ENCODE data around the gene GZMH. TPM values are rescaled to one million over a fixed set of nuclear protein-coding genes. Genes with fewer than 3 reads are reported as not detected.

GZMH gene
- total RNA-seq, 1 donor from 2014 or later = not detected

DNA sequence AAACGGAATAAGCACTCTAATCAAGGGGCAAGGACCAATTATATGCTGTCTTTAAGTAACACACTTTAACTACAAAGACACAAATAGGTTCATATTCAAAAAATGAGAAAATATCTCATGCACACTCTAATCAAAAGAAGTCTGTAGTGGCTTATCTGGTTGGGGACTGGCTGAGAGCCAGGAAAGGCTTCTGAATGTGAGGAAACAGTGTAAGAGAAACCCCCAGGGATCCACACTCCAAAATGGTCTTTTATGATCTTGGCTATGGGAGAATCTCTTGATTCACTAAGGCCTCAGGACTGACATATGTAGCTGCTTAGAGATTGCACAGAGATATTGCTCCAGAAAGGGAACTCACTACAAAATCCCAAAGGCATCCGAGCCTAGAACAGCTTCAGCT is 43.7 kb downstream of the GZMH start:
- no peak overlapping the region for H3K27ac Mint-ChIP-seq (ENCODE audit: unreplicated experiment)
- Histone ChIP-seq H4K20me1 (ENCODE audit: insufficient read depth, low read length) (no peaks in the 10 kb centered on the region), H3K4me1 (ENCODE audit: insufficient read depth, low read length) (no peaks in the 10 kb centered on the region), H3K36me3 (ENCODE audit: insufficient read depth, low read length) (no peaks in the 10 kb centered on the region), H3K27me3 (ENCODE audit: insufficient read depth, low read length) (no peaks in the 10 kb centered on the region), H3K9me3 (ENCODE audit: insufficient read depth, low read depth, low read length) (no peaks in the 10 kb centered on the region), H3K4me3 (ENCODE audit: insufficient read depth, low read depth, low read length) (no peak overlapping the region), H3K4me2 (ENCODE audit: low read length) (no peak overlapping the region), H2AFZ (ENCODE audit: low read depth, low read length) (no peak overlapping the region), H3K9ac (ENCODE audit: low read length) (no peak overlapping the region), H3K27ac (ENCODE audit: low read depth, low read length) (no peak overlapping the region), H3K79me2 (ENCODE audit: insufficient read depth, low read length) (no peaks in the 10 kb centered on the region)
- FAIRE-seq = no peak
- H3K4me1 Mint-ChIP-seq (ENCODE audit: low read depth, unreplicated experiment) = no peaks in the 10 kb centered on the region
- no peak overlapping the region for H3K4me3 Mint-ChIP-seq (ENCODE audit: unreplicated experiment)
- DNase-seq (ENCODE audit: low read depth) = no peak
- TF ChIP-seq, protein P1, sequence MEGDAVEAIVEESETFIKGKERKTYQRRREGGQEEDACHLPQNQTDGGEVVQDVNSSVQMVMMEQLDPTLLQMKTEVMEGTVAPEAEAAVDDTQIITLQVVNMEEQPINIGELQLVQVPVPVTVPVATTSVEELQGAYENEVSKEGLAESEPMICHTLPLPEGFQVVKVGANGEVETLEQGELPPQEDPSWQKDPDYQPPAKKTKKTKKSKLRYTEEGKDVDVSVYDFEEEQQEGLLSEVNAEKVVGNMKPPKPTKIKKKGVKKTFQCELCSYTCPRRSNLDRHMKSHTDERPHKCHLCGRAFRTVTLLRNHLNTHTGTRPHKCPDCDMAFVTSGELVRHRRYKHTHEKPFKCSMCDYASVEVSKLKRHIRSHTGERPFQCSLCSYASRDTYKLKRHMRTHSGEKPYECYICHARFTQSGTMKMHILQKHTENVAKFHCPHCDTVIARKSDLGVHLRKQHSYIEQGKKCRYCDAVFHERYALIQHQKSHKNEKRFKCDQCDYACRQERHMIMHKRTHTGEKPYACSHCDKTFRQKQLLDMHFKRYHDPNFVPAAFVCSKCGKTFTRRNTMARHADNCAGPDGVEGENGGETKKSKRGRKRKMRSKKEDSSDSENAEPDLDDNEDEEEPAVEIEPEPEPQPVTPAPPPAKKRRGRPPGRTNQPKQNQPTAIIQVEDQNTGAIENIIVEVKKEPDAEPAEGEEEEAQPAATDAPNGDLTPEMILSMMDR (IDR thresholded peaks at IDR 0.05; ENCODE audit: insufficient read depth, low read depth, low read length) = no peak
- no peak for TF ChIP-seq EZH2 (IDR thresholded peaks at IDR 0.05; ENCODE audit: insufficient read depth, low read length)
- peaks cover 3% of the 10 kb centered on the region for H3K27me3 Mint-ChIP-seq (ENCODE audit: low read depth, unreplicated experiment)
- no peaks in the 10 kb centered on the region for H3K36me3 Mint-ChIP-seq (ENCODE audit: low read depth, unreplicated experiment)
- peaks cover 9% of the 10 kb centered on the region for H3K9me3 Mint-ChIP-seq (ENCODE audit: unreplicated experiment)

GRCh38 chr14:24563505-24563904 is 46.0 kb downstream of the GZMH start:
- Mint-ChIP-seq H3K4me3 (ENCODE audit: unreplicated experiment) (no peak overlapping the region), H3K4me1 (ENCODE audit: low read depth, unreplicated experiment) (no peaks in the 10 kb centered on the region), H3K36me3 (ENCODE audit: low read depth, unreplicated experiment) (no peaks in the 10 kb centered on the region), H3K27ac (ENCODE audit: unreplicated experiment) (no peak overlapping the region), H3K27me3 (ENCODE audit: low read depth, unreplicated experiment) (no peaks in the 10 kb centered on the region), H3K9me3 (ENCODE audit: unreplicated experiment) (peaks cover 5% of the 10 kb centered on the region)
- H3K4me2 ChIP-seq (ENCODE audit: low read length) = no peak overlapping the region
- no peaks in the 10 kb centered on the region for H3K79me2 ChIP-seq (ENCODE audit: insufficient read depth, low read length)
- no peaks in the 10 kb centered on the region for H4K20me1 ChIP-seq (ENCODE audit: insufficient read depth, low read length)
- H3K27ac ChIP-seq (ENCODE audit: low read depth, low read length) = no peak overlapping the region
- no peak overlapping the region for H3K9ac ChIP-seq (ENCODE audit: low read length)
- H3K36me3 ChIP-seq (ENCODE audit: insufficient read depth, low read length) = no peaks in the 10 kb centered on the region
- FAIRE-seq (no peak), DNase-seq (ENCODE audit: low read depth) (no peak)
- no peak overlapping the region for H2AFZ ChIP-seq (ENCODE audit: low read depth, low read length)
- H3K4me3 ChIP-seq (ENCODE audit: insufficient read depth, low read depth, low read length) = no peak overlapping the region
- no peaks in the 10 kb centered on the region for H3K9me3 ChIP-seq (ENCODE audit: insufficient read depth, low read depth, low read length)
- H3K4me1 ChIP-seq (ENCODE audit: insufficient read depth, low read length) = no peaks in the 10 kb centered on the region
- no peaks in the 10 kb centered on the region for H3K27me3 ChIP-seq (ENCODE audit: insufficient read depth, low read length)
- TF ChIP-seq, protein P1 (IDR thresholded peaks at IDR 0.05; ENCODE audit: insufficient read depth, low read depth, low read length) = no peak
- no peak for TF ChIP-seq EZH2 (IDR thresholded peaks at IDR 0.05; ENCODE audit: insufficient read depth, low read length)

DNA sequence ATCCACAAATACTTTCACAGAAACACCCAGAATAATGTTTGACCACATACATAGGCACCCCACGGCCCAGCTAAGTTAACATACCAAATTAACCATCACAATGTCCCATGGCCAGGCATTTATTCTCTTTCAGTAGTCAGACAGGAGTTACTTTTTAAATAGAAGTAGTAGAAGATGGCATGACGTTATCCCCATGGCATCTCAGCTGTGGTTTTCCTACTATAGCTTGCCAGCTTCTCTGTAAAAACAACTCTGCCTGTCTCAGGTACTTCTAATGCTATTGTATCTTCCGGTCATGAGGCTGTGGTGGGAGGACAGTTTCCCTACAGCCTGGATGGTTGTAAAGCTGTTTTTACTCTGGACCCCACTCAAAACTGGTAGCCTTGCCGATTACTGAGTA is 52.7 kb downstream of the GZMH start:
- Mint-ChIP-seq H3K27me3 (ENCODE audit: low read depth, unreplicated experiment) (no peaks in the 10 kb centered on the region), H3K9me3 (ENCODE audit: unreplicated experiment) (no peaks in the 10 kb centered on the region), H3K27ac (ENCODE audit: unreplicated experiment) (no peak overlapping the region), H3K4me3 (ENCODE audit: unreplicated experiment) (no peak overlapping the region), H3K36me3 (ENCODE audit: low read depth, unreplicated experiment) (no peaks in the 10 kb centered on the region), H3K4me1 (ENCODE audit: low read depth, unreplicated experiment) (peaks cover 2% of the 10 kb centered on the region)
- no peak for FAIRE-seq
- Histone ChIP-seq H3K36me3 (ENCODE audit: insufficient read depth, low read length) (no peaks in the 10 kb centered on the region), H3K27me3 (ENCODE audit: insufficient read depth, low read length) (no peaks in the 10 kb centered on the region), H3K9ac (ENCODE audit: low read length) (no peak overlapping the region), H4K20me1 (ENCODE audit: insufficient read depth, low read length) (no peaks in the 10 kb centered on the region), H3K4me1 (ENCODE audit: insufficient read depth, low read length) (no peaks in the 10 kb centered on the region), H3K79me2 (ENCODE audit: insufficient read depth, low read length) (no peaks in the 10 kb centered on the region), H3K4me2 (ENCODE audit: low read length) (no peak overlapping the region), H3K27ac (ENCODE audit: low read depth, low read length) (no peak overlapping the region), H3K4me3 (ENCODE audit: insufficient read depth, low read depth, low read length) (no peak overlapping the region), H3K9me3 (ENCODE audit: insufficient read depth, low read depth, low read length) (peaks cover 3% of the 10 kb centered on the region), H2AFZ (ENCODE audit: low read depth, low read length) (no peak overlapping the region)
- no peak for TF ChIP-seq EZH2 (IDR thresholded peaks at IDR 0.05; ENCODE audit: insufficient read depth, low read length)
- TF ChIP-seq, protein P1 (IDR thresholded peaks at IDR 0.05; ENCODE audit: insufficient read depth, low read depth, low read length) = no peak
- DNase-seq (ENCODE audit: low read depth) = peak; percentile 6

Other genes with a start within 250 kb of the GZMH start
- gene NFATC4, start 241.5 kb downstream of the GZMH start, total RNA-seq = 61.9 and 73.9 TPM in 2 replicates
- gene NYNRIN, start 210.7 kb downstream of the GZMH start, total RNA-seq = 25.4 and 32.0 TPM in 2 replicates
- gene CBLN3, start 180.0 kb downstream of the GZMH start, total RNA-seq = 3.9 and 5.4 TPM in 2 replicates
- gene KHNYN, start 179.7 kb downstream of the GZMH start, total RNA-seq = 45.5 and 50.5 TPM in 2 replicates
- gene SDR39U1, start 166.9 kb downstream of the GZMH start, total RNA-seq = 27.6 and 28.1 TPM in 2 replicates
- not detected in 2 replicates for gene CMA1, start 101.4 kb downstream of the GZMH start, total RNA-seq
- not detected in 2 replicates for gene CTSG, start 33.4 kb downstream of the GZMH start, total RNA-seq
- not detected in 2 replicates for gene GZMB, start 24.5 kb upstream of the GZMH start, total RNA-seq

Data from astrocyte (in vitro differentiated cells and primary cell).